Fibroblast of skin of left quadriceps (primary cell): ENCODE results near the gene EXOC1L.
"Not testable (repeated sequence)": the region's sequence is repeated elsewhere in the genome, so short reads cannot be mapped to it uniquely, and the experiment has no call there.

Source experiments
- DNase-seq, 2 experiments: peaks; one replicate each; pipeline ENCODE4 v3.0.0-alpha.2; 2013; ENCODE audit warnings: low read depth in 2 of 2

The EXOC1L gene

GRCh38 chr4:55838356-55838755 is 18.8 kb downstream of the EXOC1L start:
- DNase-seq: no peak

GRCh38 chr4:55838952-55839351 is 19.4 kb downstream of the EXOC1L start:
- DNase-seq: no peak

- DNase-seq: no peak
These were observed 21.4 kb downstream of the EXOC1L start for GRCh38 chr4:55840956-55841355.

DNA sequence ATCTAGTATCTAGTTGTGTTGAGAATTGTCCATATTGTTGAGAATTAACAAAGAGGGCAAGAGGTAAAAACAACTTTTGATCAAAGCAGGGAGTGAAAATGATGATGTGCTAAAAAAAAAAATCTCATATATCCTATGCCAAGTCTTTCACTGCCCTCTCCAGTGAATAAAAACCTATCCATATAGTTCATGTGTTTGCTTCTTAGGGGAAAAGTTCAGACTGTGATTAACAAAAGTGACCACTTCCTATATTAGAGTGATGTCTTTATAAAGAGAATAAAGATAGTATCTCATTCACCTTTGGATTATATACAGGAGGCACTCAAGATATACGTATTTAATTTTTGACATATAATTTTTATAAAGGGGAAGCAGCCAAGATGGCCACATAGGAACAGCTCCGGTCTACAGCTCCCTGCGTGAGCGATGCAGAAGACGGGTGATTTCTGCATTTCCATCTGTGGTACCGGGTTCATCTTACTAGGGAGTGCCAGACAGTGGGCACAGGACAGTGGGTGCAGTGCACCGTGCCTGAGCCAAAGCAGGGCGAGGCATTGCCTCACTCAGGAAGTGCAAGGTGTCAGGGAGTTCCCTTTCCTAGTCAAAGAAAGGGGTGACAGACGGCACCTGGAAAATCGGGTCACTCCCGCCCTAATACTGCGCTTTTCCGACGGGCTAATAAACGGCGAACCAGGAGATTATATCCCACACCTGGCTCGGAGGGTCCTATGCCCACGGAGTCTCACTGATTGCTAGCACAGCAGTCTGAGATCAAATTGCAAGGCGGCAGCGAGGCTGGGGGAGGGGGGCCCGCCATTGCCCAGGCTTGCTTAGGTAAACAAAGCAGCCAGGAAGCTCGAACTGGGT is 22.0 kb downstream of the EXOC1L start:
- DNase-seq: not testable (repeated sequence)

- DNase-seq: not testable (repeated sequence)
These were observed 22.7 kb downstream of the EXOC1L start for GRCh38 chr4:55842312-55842711.

DNA sequence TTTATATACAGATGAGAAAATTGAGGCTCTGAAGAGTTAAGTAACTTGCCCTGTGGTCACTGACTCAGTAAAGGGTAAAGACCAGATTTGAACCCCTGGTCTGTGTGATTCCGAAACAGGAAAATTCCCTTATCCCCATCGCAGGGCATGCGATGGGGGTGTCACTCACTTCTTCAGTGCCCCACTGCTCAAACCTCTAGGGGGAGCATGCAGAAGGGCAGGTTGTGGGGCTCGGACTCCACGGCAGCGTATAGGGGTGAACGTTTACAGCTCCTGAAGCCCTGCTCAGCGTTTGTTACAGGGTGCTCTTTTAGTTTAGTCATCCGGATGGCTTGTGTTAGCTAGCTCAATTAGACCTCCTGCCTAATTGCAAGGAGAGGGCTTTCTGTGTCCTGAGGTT is 30.1 kb downstream of the EXOC1L start:
- no peak for DNase-seq

- DNase-seq: no peak
These were observed 32.3 kb downstream of the EXOC1L start for GRCh38 chr4:55851885-55852284.

DNA sequence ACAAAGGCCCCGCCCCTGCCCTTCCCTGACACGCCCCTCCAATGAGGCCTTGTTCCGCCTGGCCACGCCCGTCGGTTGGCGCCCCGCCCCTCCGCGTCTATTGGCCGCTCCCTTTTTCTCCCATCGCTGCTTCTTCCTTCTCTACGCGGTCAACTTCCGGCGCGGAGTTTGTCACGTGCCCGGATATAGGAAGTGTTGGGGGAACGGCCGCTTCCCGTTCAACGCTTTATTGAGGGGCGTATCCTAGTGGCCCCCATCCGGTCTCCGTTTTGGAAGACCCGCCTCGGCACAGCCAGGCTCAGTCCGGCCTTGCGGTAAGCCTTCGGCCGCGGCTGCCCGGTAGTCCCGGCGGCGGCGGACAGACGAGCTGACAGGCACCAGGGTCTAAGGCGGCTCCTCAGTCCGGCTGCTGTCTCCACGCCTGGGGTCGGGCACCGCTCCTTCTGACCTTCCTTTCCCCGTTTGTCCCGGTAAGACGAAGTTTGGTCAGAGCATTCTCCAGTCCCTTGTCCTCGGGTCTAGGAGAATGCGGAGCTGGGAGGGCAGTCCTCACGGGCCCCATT is 34.0 kb downstream of the EXOC1L start, which contains the start of gene EXOC1:
TSS of gene EXOC1 (plus strand) at position 165 of the 563 bp plus-strand sequence. CDS start 4,676 bp downstream, outside the sequence.
- peak; percentile 92 to 94 for DNase-seq

GRCh38 chr4:55854129-55854528 is 34.5 kb downstream of the EXOC1L start:
- no peak for DNase-seq

- no peak for DNase-seq
These were observed 38.0 kb downstream of the EXOC1L start for GRCh38 chr4:55857586-55857985.

- DNase-seq: no peak
These were observed 40.1 kb downstream of the EXOC1L start for GRCh38 chr4:55859711-55860110.

DNA sequence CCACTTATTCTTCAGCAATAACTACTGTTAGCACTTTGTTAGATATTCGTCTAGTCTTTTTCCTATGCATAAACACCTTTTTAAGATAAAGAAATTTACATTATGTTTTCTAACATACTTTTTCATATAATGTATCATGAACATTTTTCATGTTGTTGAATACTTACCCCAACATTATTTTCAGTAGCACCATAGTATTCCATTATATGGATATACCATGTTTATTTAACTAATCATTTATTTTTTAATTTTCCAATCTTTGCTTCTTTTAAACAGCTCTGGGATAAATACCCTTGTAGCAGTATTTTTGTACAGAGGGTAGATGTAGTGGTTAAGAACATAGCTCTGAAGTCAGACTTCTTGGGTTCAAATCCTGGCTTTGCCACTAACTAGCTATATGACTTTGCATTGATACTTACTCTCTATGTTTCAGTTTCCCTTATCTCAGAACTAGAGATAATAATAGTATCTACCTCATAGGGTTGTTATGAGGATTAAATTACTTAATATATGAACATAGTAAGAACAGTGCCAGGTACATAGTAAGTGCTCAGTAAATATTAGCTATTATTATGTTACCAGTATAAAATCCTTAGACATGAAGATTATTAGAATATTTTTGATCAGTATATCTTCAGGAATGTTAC is 45.1 kb downstream of the EXOC1L start:
- DNase-seq: no peak

DNA sequence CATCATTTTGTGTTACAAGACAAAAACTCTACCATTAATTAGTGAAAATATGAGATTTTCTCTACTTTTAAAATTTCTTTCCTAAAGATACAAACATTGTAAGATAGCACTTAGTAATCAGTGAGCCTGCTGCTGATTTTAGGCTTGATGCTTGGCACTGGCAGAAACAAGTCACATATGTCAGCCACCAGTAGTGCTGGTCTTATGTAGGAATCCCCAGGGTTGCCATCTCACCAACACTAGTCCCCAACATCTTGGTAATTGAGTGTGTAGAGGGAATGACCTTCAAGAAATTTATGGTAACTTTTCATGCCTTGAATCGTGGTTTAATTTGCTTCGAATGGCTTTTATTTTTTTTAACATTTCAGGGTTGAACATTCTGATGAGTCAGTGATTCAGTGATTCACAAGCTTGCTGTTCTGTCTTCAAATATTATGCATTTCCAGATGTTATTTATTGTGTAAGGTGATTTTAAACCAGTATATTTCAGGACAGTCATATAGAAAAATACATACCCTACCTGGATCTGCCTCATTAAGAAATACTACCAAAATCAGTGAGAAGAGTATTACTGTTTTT is 45.7 kb downstream of the EXOC1L start:
- peak; percentile 39 to 49 for DNase-seq

GRCh38 chr4:55866290-55866907 is 46.8 kb downstream of the EXOC1L start:
- DNase-seq: peak; percentile 73 to 77

DNA sequence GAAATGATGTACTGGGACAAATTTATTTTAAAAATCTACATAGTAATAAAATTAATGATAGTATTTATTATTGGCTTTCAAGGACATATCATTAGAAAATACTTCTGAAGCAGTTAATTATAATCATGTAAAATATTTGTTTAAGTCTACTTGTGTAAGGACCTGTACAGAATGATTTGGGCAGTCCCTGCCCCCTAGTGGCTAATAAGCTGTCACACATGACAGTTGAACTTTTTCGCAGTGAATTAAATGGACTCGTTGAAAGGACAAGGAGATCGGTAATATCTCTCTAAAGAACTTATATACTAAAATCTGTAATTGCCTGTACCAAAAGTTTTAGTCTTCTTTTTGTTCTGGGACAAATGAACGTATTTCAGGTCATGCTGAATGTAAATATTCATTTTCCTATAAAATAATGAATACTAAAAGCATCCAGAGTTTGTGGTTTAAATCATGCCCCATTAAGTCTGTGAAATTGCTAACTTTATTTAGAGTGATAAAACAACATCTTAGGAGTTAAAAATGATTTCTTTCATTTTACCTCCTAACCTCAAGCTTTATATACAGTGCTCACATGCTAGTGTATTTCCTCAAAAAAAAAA is 47.5 kb downstream of the EXOC1L start:
- DNase-seq: peak; percentile 27 to 32

GRCh38 chr4:55868581-55869090 is 49.0 kb downstream of the EXOC1L start:
- no peak for DNase-seq

DNA sequence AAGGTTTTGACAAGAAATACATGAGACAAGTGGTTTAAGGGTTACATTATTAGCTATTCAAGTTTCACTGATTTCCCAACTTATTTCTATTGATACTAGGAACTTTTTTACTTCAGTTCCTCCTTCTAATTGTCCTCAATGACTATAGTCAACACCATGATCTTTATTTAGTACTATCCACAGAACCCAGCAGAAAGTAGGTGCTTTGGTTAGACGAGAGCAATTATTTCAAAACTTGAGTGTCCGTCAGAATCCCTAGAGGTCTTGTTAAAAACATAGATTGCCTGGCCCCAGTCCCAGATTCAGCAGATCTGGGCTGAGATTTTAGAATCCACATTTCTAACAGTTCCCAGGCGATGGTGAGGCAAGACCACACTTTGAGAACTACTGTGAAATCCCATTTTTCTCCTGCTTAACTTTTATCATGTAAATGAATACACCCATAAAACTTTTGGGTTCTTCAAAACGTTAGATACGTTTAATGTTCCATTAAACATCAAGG is 51.8 kb downstream of the EXOC1L start:
- no peak for DNase-seq

DNA sequence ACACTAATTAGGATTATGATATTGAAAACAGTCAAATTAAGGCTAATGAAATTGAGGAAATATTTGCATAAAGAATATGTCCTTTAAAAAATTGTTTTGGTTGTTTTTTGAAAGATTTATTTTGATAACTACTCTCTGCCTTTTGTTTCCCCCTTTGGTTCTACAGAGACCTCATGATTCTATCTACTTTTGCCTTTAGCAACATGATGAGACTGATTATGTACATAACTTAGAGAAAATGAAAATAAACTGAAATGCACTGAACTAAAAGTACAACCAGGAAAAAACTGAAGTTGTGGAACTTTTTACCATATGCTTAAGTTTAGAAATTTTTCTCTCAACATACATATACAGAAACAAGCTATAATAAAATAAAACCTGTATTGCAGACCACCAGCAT is 55.2 kb downstream of the EXOC1L start:
- no peak for DNase-seq

GRCh38 chr4:55876387-55876786 is 56.8 kb downstream of the EXOC1L start:
- DNase-seq: no peak

- DNase-seq: no peak
These were observed 59.6 kb downstream of the EXOC1L start for GRCh38 chr4:55879224-55879623.

GRCh38 chr4:55880652-55881280 is 61.2 kb downstream of the EXOC1L start:
- no peak for DNase-seq
